Cortex of kidney (tissue), 1 donor: ENCODE data around the gene LEUTX.
"Not testable (repeated sequence)": the region's sequence is repeated elsewhere in the genome, so short reads cannot be mapped to it uniquely, and the experiment has no call there.

ENCODE experiments used
- DNase-seq: peaks from one replicate; lab custom pipeline; 2025; lab: John Stamatoyannopoulos, UW

LEUTX gene

DNA sequence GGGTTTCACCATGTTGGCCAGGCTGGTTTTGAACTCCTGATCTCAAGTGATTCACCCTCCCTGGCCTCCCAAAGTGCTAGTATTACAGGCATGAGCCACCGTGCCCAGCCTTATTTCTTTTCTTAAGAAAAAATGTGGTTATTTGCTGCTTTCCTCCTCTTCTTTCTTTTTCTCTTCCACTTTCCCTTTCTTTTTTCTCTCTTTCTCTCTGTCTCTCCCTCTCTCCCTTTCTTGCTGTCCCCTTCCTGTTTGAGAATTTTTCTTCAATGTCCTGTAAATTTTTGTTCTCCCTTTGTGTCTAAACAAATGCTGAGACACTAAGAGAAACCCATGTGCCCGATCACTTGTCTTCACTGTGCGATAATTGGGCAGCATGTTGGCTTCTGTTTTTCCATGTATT, 2.2 kb downstream of the LEUTX start:
- DNase-seq: no peak

DNA sequence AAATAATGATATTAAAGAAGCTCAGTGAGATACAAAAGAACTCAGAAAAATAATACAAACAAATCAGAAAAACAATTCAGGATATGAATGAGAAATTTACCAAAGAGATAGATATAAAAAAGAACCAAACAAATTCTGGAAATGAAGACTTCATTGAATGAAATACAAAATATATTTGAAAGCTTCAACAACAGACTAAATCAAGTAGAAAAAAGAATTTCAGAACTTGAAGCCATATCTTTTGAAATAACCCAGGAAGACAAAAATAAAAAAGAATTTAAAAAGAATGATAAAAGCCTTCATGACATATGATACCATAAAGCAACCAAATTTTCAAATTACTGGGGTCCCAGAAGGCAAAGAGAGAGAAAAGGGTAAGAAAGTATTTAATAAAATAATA, 9.6 kb downstream of the LEUTX start:
- DNase-seq: no peak

DNA sequence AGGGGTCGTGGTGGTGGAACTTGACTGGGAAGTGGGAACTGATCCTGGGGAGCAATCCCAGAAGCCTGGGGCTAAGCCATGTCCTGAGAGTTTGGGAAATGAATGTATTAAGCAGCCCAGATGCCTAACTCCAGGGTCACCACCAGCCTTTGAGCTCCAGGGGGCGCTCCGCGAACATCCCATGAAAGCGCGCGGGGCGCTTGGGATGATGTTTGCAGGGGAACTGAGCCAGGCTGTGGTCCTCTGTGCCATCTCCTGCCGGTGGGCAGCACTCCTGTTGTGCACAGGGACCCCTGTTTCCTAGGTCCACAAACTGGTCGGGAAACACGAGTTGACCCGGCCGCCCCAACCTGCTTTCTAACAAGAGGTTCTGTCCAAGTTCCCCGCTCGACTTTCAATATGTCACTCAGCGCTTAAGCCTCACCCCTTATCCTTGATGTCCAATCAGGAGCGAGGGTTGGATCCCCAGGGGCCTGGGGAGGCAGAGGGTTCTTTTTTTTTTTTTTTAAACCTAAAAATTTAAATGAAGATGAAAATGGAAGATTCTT, 14.4 kb downstream of the LEUTX start:
- DNase-seq: no peak

DNA sequence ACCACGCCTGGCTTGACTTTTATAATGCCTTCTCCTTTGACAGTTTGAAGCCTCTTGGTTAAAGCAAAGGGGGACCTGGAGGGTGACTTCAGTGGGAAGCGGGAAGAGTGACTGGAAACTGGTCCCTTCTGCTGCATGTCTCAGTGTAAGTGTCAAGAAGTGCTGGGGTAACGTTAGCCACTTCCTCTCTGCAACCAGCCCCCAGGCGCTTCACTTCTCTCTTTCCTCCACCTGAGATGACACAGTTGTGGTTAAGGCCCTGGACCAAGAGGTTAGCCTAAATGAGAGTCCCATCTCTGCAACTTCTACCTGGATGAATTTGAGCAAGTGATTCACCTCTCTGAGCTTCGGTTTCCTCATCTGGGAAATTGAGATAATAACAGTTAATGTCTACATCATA, 16.3 kb downstream of the LEUTX start:
- DNase-seq: no peak

DNA sequence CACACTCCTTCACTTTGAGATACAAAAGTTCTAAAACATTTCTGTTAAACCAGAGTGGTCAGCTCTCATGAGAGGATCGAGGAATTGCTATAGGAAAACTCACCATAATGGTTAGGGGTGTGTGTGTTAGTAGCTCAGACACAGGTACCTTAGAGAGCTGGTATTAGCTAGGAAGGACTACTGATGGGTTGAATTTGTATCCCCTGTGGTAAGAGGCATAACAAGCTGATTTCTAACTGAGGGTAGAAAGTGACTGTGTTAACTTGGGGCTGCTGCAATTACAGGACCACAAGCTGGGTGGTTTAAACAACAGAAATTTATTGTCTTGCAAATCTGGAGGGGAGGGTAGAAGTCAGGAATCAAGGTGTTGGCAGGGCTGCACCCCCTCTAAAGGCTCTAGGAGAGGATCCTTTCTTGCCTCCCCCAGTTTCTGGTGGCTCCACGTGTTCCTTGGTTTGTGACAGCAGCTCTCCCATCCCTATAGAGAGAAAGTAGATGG, 17.4 kb downstream of the LEUTX start:
- no peak for DNase-seq

DNA sequence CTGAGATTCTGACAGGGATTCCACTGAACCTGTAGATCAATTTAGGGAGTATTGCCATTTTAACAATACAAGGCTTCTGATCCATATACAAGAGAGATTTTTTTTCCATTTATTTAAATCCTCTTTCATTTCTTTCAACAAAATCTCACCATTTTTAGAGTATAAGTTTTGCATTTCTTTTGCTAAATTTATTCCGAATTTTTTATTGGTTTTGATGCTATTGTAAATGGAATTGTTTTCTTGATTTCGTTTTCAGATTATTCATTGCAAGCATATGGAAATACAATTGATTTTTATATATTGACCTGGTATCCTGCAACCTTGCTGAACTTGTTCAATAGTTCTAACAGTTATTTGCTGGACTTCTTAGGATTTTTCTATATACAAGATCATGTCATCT, 18.4 kb downstream of the LEUTX start:
- DNase-seq: no peak

DNA sequence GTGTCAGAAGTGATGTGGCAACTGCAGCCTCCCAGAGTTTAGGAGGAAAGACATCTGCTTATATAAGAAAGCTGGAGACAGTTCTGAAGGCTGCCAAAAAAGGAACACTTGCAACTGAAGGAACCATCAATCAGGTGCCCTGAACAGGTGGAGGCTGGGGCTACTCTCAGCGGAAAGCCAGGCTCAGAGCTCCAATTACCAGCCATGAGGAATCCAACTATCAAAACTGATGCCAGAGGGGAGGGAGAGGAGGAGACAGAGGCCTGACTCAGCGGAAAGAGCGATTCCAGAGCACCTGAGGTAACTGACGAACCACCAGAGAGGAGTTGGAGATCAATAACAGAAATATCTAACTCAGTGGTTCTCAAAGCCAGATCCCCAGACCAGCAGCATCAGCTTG, 24.3 kb downstream of the LEUTX start:
- DNase-seq: no peak

DNA sequence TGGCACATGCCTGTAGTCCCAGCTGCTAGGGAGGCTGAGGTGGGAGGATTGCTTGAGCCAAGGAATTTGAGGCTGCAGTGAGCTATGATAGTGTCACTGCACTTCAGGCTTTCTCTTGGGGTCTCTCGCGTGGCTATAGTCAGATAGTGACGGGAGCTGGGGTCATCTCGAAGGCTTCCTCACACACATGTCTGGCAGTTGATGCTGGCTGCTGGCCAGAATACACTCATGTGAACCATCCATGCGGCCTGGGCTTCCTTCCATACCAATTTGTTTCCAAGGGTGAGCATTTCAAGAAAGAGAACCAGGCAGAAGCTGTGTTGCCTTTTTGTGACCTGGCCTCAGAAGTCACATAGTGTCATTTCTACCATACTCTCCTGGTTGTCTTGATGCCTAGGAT, 26.4 kb downstream of the LEUTX start:
- no peak for DNase-seq

DNA sequence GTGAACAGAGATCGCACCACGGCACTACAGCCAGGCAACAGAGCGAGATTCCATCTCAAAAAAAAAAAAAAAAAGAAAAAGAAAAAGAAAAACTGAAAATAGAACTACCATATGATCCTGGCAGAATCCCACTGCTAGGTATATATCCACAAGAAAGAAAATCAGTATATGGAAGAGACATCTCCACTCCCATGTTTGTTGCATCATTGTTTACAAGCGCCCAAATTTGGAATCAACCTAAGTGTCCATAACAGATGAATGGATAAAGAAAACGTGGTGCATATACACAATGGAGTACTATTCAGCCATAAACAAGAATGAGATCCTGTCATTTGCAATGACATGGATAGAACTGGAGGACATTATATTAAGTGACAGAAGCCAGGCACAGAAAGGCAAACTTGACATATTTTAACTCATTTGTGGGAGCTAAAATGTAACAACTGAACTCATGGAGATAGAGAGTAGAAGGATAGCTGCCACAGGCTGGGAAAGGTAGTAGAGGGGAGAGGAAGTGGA, 29.3 kb downstream of the LEUTX start:
- no peak for DNase-seq

DNA sequence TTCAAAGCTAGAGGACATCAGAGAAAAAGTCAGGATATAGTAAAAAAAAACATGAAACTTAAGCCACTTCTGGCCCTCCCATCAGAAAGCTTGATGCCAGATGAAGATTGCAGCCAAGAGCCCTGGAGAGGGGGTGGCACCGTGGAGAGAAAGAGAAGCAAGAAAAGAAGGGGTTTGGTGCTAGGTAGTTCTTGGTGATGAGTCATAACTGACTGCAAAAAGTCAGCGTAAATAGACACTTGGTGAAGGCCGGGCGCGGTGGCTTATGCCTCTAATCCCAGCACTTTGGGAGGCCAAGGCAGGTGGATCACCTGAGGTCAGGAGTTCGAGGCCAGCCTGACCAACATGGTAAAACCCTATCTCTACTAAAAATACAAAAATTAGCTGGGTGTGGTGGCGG, 30.0 kb downstream of the LEUTX start:
- DNase-seq: not testable (repeated sequence)

DNA sequence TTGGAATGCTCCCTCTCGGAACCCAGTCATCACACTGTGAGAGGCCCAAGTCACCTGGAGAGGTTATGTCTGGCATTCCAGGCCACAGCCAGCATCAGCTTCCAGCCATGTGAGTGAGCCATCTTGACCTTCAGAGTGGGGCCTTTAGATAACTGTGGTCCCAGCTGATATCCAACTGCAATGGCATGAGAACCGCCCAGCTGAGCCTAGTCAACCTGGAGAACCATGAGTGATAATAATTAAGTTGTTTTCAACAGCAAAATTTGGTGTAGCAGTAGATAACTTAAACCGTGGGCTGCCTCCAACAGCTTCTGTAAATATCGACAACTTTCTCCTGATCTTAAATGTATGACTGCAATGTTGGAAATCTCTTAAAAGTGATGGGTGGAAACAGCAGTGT, 30.7 kb downstream of the LEUTX start:
- no peak for DNase-seq

DNA sequence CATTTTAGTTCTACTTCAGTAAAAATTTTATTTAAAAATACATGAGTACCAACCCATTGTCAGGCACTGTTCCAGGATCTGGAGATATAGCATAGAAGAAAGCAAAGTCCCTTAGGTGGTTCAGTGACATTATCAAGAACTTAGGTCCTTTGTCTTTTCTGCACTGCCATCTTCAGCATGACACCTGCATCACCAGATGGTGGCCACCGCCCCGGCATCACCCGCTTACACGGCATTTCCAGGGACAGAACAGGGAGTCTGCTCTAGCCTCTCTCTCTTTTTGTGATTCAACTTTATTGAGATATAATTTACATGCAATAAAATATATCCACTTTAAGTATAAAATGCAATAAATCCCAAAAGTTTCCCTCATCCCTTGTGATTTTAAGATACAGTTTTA, 31.8 kb downstream of the LEUTX start:
- DNase-seq: no peak

DNA sequence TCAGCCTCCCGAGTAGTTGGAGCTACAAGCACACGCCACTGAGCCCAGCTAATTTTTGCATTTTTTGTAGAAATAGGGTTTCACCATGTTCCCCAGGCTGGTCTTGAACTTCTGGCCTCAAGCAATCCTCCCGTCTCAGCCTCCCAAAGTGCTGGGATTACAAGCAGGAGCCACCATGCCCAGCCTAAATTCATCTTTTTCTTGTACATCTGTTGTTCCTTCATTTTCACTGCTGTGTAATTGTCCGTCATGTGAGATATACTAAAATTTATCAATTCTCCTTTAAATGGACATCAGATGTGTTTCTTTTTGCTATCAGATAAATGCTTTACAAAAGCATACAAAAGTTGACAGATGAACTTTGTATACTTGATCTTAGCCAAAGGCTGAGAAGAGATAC, 32.4 kb downstream of the LEUTX start:
- no peak for DNase-seq

DNA sequence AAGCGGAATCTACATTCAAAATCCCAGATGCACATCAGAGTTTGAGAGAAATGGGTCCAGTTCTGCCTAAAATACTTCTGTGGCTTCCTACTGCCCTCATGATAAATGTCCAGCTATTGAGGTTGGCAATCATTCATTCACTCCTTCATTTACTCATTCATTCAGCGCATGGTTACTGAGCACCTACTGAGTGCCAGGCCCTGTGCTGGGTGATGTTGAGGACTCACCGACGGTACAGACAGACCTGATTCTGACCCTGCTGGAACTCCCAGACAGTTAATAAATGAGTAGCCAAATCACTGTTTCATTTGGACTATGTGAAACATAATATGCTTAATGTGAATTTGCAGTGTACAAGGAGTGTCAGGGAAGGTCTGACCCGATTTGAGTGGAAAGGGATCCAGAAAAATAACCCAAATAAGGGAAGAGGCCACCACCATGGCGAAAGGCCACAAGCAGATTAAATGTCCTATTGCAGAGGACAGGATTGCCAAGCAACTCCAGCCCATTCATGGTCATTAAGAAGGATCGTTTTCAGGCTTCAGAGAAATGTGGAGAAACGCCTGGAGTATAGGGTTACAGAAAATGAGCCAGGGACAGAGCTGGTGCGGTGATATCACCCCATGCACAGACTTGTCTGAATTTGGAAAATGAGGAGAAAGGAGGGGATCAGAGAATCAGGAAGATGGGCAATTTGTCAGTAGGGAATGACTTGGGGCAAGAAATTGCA, 34.8 kb downstream of the LEUTX start:
- no peak for DNase-seq

DNA sequence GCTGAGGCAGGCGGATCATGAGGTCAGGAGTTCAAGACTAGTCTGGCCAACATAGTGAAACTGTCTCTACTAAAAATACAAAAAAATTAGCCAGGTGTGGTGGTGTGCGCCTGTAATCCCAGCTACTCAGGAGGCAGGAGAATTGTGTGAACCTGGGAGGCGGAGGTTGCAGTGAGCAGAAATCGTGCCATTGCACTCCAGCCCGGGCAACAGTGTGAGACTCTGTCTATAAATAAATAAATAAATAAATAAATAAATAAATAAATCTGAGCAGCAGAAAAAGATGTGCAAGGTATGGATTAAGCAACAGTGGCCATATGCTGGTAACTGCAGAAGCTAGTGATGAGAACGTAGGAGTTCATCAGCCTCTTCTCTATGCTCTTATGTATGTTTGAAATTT, 35.5 kb downstream of the LEUTX start:
- not testable (repeated sequence) for DNase-seq

DNA sequence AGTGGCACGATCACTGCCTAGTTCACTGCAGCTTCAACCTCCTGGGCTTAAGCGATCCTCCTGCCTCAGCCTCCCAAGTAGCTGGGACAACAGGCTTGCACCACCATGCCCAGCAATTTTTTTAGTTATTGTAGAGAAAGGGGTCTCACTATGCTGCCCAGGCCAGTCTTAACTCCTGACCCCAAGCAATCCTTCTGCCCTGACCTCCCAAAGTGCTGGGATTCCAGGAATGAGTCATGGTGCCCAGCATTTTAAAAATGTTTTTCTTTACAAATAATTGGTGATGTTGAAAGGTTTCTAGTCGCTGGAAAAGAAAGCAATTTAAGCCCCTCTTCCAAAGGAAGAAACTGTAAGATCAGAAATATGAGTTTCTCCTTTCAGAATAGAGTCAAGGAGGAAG, 35.9 kb downstream of the LEUTX start:
- no peak for DNase-seq

DNA sequence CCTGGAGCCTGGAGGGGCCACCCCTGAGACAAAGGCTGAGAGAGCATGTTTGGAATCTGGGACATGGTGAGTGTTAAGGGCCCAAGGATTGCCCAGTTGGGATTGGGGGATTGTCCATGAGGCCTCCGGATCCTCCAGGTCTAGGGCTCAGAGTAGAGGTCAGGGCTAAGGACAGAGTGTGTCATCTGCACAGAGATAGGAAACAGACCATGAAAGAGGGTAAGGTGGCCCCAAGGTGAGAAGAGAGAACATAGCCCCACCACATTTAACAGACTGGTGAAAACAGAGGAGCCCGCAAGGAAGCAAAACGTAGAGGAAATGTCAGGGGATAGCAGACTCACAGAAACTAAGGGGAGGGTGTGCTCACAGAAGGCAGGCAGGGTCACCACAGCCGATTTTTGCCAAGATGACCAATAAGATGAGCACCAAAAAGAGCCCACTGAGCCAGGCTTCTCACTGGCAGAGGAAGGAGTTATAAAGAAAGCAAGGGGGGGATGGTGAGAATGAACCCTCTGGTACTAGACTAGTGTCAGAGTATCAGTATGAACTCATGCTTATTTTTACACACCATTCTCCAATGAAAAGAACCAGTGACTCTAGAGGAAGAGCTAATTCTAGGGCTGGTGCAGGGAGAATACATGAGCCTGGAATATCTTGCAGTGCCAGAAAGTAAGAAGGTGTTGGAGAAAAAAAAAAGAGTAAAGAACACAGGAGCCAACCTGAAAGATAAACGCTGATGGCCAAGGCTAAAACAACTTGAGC, 37.8 kb downstream of the LEUTX start:
- DNase-seq: no peak

DNA sequence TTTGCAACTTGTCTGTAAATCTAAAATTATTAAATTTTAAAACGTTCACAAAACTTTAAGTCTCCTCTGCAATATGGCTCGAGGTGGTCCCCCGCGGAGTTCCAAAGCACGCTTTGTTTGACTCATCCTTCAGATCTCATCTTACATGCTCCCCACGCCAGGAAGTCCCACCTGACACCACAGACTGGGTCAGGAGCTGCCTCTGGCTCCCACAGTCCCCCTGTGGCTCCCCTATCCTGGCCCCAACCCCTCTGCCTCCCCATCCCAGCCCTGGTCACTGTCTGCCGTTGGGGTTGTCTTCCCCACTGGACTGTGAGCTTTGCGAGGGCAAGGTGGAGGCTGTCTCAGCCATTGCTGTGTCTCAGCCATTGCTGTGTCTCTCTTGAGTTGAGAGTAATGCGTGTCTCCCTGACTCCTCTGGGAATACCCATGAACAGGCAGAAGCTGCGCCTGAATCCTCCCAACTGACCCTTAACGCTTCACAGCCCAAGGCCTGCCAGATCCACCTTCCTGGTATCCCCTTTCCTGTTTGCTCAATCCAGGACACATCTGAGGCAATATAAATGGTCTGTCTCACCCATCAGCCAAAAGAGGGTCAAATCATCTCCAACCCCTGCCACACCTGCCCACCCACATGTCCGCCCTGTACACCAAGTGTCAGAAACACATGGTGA, 39.4 kb downstream of the LEUTX start:
- no peak for DNase-seq

DNA sequence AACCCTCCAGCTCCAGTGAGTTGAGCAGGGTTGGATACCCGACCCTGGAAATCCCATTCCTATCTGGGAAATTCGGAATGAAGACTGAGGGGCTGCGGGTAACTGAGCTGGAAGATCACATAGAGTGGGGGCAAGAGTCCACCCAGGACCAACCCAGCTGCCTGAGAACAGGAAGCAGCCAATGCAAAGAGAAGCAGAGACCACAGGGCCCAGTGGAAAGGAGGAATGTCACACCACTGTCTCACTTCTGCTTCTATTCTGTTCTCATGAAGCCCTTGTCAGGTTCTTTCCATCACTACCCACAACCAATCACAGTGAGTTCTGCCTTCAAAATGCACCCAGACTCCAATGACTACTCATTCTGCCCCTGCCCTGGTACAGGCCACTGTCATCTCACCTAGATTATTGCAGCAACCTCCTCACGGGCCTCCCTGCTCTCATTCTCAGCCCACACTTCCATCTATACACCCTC, 40.0 kb downstream of the LEUTX start:
- no peak for DNase-seq

DNA sequence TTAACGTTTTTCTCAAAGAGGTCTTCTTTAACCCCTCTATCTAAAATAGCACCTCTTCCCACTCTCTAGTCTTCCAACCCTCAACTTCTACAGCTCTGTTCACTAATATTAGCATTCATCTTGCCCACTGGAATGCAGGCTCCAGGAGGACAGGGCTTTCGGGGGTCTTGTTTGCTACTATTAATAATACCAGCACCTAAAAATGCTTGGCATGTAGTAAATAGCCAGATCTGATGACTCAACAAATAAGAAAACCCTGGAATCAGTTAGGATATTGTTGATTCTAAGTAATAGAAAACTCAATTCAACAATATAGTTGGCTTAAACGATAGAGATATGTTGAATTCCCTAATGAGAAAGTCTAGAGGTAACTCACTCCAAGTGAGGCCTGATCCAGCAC, 41.1 kb downstream of the LEUTX start:
- DNase-seq: no peak

DNA sequence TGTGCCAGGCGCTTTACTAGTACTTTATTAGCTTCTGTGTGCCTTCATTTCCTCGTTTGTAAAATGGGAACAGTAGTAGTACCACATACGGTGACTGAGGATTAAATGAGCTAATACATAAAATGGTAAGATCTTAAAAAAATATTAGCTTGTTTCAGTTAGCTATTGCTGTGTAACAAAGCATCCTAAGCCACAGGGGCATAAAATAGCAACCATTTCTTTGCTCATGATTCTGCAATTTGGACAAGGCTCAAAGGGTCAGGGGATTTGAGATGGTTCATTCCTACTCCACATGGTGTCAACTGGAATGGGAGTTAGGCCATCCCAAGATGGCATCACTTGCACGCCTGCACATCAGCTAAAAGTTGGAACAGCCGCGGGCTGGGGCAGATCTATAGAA, 42.0 kb downstream of the LEUTX start:
- DNase-seq: no peak

DNA sequence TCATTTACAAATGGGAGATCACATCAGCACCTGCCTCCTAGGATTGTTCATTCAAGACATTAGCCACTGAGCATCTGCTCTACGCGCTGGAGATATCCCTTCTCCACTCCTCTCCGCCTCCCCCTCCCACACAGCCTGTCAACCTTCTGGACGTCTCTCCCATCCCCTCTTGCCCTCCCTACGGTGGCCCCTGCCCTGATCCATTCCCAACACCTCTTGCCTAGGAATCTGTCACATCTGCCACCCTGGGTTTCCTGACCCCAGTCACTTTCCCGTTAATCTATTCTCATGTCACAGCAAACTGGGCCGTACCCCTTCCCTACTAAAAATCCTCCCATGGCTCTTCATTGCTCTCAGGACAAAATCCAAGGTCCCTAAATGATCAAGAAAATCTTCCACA, 45.0 kb downstream of the LEUTX start:
- no peak for DNase-seq
